HepG2 (cell line): ENCODE data around the gene CHD2. TPM values are rescaled to one million over a fixed set of nuclear protein-coding genes. Genes with fewer than 3 reads are reported as not detected.
A peak's percentile ranks its signal among the peaks of the same experiment; 100 is the strongest.

Source experiments
- microRNA counts: library from miRNA; unstranded; fragments of <30 nt; microRNA quantifications from one replicate; lab custom pipeline; 2015
- microRNA-seq: library from miRNA; unstranded; fragments of <30 nt; microRNA quantifications from one replicate; pipeline ENCODE4, GENCODE V29; 2020
- polyA plus RNA-seq, 8 experiments: library from polyadenylated mRNA; depleted of rRNA in 3 of 8; stranded (reverse) in 7 of 8; unstranded in 1 of 8; fragments of >200 nt; fragmentation: Illumina TruSeq in 4 of 8; extraction: Trizol in 4 of 8; gene quantifications; 2 replicates each; pipeline versions ENCODE4 v1.2.1 to v1.2.3, GENCODE V29; 2011 to 2016; ENCODE audit warnings: low read depth in 4 of 8, missing spikeins in 1 of 8, mixed read lengths in 1 of 8; ENCODE audit not compliant: insufficient read depth in 1 of 8
- total RNA-seq, 5 experiments: library from RNA; depleted of rRNA; stranded (reverse); fragments of >200 nt; fragmentation: Illumina TruSeq; extraction: Trizol; gene quantifications; 2 replicates each; pipeline ENCODE4 v1.2.3, GENCODE V29; 2016; ENCODE audit warnings: low read depth in 1 of 5

Gene CHD2
- total and polyA plus RNA-seq, 2 of the 13 experiments (the other 11 are each of a cell fraction or from before 2014, with no cell fraction given): 54.0 to 54.1 TPM

MicroRNAs encoded within 50 kb of the gene (microRNA counts, 767-probe panel; counts per million panel counts)
- microRNA hsa-miR-3175 (lab: Ali Mortazavi, UCI): not detected

Small RNA genes lying within 50 kb of the gene (microRNA-seq; reads per million reads assigned to microRNA genes)
- gene MIR3175: 3.2 reads per million, percentile 21 among the genes with 10 or more reads in this experiment

Other genes starting within 250 kb of the CHD2 start
- gene FAM174B, start 244.5 kb upstream of the CHD2 start, total RNA-seq (2016; rRNA removed; fragmentation: Illumina TruSeq; extraction: Trizol): 1.3 and 2.1 TPM in 2 replicates
- gene FAM174B, start 244.5 kb upstream of the CHD2 start, polyA plus RNA-seq (2011; rRNA removed): 0.68 and 0.90 TPM in 2 replicates
- gene RGMA, start 188.9 kb downstream of the CHD2 start, total RNA-seq (2016; rRNA removed; fragmentation: Illumina TruSeq; extraction: Trizol): not detected in 2 replicates
- not detected in 2 replicates for gene RGMA, start 188.9 kb downstream of the CHD2 start, polyA plus RNA-seq (2011; rRNA removed)